IPS-18c (cell line): ENCODE results near the gene RABL2B.
A peak's percentile ranks its signal among the peaks of the same experiment; 100 is the strongest.
"Not testable (repeated sequence)": the region's sequence is repeated elsewhere in the genome, so short reads cannot be mapped to it uniquely, and the experiment has no call there.

ENCODE experiments used
- H3K4me3 ChIP-seq: 2 replicates; pipeline ENCODE4 v1.7.0; 2013; ENCODE audit warnings: low read depth, mild to moderate bottlenecking, low read length, moderate library complexity; ENCODE audit not compliant: insufficient read depth
- H3K9me3 ChIP-seq: one replicate; pipeline ENCODE4 v1.6.1; 2013; ENCODE audit warnings: mild to moderate bottlenecking, low read length, moderate library complexity; ENCODE audit not compliant: control insufficient read depth, insufficient read depth

Gene RABL2B

DNA sequence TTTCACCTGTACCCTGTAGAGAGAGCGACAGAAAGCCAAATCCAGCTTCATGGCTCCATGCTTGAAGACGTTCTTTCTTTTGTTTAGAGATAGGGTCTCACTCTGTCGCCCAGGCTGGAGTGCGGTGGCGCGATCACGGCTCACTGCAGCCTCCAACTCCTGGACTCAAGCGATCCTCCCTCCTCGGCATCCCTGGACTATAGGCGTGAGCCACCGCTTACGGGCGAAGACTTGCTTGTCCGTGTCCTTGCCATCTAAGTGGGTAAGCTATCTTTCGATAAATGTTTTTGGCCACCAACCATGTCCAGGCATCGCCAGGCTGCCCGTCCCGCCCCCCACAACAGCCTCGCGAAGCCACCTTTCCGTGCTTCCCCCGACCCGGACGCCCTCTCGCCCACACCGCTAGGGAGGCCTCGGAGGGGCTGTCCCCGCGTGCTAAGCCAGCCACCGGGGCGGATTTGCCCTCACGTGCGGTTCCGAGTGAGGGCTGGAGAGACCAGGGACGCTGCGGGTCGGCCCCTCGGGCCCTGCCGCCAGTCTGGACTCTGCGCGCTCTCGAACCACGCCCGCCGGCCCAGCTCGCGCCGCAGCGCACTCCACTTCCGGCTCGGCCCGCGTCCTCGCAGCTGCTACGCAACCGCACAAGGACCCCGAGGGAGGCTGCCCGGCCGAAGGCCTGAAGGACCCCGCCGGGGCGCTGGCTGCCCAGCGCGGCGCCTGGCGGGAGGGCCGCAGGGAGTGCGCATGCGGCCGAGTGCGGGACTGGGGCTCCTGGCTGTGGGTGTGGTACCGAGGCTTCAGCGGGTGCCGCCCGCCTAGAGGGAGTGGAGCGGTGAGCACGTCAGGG, at the start of gene RABL2B:
TSS of gene RABL2B (minus strand) at position 604 of the 847 bp plus-strand sequence. CDS start 1,342 bp downstream, outside the sequence.
- H3K4me3 ChIP-seq: peak within 1 kb of the TSS; percentile 47
- H3K9me3 ChIP-seq: not testable (repeated sequence)

DNA sequence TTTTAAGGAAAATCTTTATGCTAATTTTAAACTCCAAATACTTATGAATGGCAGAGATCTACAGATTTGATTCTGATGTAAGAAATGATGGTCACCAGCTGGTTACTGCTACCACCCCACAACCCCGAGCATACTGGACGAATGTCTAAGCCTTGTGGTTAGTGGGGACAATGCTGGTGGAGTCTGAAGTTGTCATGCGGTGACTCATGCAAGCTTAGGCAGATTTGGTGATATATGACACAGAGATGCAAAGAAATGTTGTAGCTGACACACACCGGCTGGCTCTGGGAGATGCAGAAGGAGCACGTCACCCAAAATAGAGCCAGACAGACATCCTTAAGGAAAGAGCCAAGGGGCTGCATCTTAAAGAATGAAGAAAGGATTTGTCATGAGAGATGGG, 3.5 kb upstream of the RABL2B start:
- not testable (repeated sequence) for H3K4me3 ChIP-seq, H3K9me3 ChIP-seq

DNA sequence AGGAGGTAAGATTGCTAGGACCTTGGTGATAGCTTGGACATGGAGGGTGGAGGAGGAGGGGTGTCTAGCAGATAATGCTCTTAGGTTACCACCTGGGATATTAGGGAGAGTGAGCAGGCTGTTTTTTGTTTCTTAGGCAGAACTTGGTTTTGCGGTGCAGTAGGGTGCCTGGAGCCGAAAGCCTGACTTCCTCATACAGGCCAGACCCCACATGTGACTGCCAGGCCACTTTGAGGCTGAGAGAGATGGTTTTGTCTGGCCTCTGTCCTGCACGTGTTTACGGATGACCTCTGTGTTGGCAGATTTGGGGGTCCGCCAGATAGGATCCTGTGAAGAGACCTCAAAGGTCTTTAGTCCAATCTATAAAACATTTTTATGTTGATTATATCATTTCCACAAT, 1.9 kb upstream of the RABL2B start:
- not testable (repeated sequence) for H3K9me3 ChIP-seq, H3K4me3 ChIP-seq

DNA sequence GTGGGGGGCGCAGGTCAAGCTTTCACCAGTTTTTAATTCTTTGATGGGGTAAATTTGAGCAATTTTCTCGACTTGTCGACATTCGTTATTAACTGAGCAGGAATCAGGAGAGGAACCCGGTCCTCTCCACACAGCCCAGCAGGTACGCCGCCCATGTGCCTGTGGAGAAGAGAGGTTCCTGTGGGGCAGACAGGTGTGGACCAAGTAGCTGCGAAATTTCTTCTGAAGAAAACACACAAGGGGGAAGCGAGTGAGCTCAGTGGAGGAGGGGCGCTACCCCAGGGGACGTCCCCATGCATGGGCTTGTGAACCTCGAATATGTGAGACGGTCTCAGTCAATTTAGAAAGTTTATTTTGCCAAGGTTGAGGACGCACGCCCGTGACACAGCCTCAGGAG, 442 bp upstream of the RABL2B start:
- H3K4me3 ChIP-seq: peak overlapping the region; percentile 40
- H3K9me3 ChIP-seq: not testable (repeated sequence)

DNA sequence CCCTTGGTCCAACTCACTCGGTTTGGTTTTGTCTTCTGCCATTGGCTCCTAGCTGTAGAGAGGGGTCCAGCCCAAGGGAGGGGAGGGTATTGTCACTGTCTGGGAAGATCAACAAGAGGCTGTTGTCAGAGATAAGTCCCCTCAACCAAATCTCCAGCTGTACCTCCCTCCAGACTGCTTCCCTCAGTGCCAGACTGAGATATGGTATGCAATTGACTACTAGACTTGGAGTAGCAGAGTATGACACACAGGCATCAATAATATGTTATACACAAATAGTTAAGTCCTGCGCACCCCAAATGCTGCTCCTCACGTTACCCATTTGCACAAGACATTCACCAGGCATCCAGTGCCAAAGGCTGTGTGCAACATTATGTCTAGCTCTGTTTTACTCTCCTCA, 1.2 kb downstream of the RABL2B start:
- not testable (repeated sequence) for H3K4me3 ChIP-seq, H3K9me3 ChIP-seq

DNA sequence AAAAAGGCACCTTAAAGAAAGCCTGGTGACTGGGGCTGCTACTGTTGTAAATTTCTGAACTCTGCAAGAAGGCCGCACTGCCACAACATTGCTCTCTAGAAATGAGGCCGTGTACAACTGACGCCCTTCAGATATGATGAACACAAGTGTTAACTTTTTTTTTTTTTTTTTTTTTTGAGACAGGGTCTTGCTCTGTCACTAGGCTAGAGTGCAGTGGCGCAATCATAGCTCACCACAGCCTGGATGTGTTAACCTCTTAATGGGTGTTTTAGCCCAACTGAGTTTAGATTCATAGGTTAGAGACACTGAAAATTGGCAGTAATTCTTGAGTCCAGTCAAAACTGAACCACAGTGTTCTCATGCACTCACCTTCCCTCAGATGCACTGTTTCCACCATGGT, 3.2 kb downstream of the RABL2B start:
- not testable (repeated sequence) for H3K9me3 ChIP-seq, H3K4me3 ChIP-seq

DNA sequence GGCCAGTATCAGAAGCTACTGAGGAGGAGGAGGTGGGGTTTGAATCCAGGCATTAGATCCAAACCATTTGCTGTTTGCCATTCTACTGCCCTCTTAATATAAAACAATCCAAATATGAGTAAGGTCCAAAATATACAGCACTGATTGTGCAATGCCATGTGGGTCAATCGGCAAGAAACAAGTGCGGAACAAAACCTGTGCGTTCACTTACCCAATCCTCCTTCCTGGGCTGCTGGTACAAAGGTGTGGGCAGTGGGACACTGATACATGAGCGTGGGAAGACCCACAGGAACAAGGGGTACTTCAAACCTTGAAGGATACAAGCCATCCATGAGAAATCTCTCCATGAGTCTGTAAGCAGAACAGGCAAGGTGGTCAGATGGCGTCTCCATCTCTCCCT, 5.8 kb downstream of the RABL2B start:
- H3K4me3 ChIP-seq: not testable (repeated sequence)

DNA sequence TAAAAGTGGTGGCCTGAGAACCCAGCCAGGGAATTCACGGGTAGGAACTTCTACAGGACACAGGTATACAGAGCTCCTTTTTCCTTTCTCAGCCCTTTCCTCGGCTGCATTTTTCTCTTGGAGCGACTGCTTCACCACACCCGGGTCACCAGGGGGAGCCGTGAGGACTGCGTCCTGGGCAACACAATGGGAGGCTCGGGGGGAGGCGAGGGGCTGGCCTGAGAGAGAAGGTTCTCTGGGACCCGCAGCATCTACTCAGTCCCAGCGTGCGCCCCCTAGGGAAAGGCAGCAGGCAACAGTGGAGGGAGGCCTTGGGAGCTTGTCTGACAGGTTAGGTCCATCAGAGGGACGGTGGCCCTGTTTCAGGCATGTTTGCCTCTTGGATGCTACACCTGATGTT, 8.3 kb downstream of the RABL2B start:
- H3K4me3 ChIP-seq, H3K9me3 ChIP-seq: not testable (repeated sequence)

More for the DNA sequence above, 5.8 kb downstream of the RABL2B start:
- H3K9me3 ChIP-seq: not testable (repeated sequence)

DNA sequence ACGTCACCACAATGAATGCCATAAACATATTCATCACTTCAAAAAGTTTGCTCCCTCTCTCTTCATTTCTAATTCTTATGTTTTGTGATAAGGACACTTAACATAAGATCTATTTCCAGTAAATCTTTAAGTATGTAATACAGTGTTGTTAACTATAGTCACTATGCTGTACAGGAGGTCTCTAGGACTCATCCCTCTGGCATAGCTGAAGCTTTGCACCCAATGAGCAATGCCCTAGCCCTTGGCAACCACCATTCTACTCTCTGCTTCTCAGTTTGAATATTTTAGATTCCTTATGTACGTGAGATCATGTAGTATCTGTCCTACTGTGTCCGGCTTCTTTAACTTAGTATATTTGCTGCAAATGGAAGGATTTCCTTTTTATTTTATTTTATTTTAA, 19.1 kb downstream of the RABL2B start:
- H3K9me3 ChIP-seq: not testable (repeated sequence)

DNA sequence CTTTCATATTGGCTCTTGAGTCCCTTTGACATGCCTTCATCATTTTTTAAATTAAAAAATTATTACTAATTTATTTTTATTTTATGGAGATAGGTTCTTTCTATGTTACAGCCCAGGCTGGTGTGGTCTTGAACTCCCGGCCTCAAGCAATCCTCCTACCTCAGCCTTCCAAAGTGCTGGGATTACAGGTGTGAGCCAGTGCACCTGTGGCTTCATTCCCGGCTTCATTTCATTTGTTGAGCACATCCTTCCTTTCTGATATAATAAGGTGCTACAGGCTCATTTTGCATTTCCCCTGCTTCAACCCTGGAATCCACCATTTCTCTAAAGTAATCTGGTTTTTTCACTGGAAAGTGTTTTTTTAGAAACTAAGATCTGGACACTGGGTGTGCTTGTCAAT, 21.6 kb downstream of the RABL2B start:
- not testable (repeated sequence) for H3K9me3 ChIP-seq, H3K4me3 ChIP-seq

More for the DNA sequence above, 19.1 kb downstream of the RABL2B start:
- not testable (repeated sequence) for H3K4me3 ChIP-seq

DNA sequence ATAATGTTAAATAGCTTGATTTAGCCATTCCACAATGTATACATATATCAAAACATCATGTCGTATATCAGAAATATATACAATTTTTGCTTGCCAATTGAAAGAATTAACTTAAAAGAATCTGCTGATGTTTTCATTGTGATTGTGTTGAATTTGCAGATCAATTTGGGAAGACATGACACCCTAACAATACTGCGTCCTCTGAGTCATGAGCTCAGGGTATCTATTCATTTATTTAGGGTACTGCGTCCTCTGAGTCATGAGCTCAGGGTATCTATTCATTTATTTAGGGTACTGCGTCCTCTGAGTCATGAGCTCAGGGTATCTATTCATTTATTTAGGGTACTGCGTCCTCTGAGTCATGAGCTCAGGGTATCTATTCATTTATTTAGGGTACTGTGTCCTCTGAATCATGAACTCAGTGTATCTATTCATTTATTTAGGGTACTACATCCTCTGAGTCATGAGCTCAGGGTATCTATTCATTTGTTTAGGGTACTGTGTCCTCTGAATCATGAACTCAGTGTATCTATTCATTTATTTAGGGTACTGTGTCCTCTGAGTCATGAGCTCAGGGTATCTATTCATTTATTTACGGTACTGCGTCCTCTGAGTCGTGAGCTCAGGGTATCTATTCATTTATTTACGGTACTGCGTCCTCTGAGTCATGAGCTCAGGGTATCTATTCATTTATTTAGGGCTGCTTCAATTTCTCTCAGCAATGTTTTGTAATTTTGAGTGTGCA, 23.7 kb downstream of the RABL2B start:
- H3K9me3 ChIP-seq, H3K4me3 ChIP-seq: not testable (repeated sequence)

DNA sequence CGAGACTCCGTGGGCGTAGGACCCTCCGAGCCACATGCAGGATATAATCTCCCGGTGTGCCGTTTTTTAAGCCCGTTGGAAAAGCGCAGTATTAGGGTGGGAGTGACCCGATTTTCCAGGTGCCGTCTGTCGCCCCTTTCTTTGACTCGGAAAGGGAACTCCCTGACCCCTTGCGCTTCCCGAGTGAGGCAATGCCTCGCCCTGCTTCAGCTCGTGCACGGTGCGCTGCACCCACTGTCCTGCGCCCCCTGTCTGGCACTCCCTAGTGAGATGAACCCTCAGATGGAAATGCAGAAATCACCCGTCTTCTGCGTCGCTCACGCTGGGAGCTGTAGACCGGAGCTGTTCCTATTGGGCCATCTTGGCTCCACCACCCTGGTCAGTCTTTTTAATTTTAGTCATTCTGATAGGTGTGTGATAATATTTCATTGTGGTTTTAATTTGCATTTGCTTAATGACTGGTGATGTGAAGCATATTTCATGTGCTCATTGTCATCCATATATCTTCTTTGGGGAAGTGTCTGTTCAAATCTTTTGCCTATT, 26.4 kb downstream of the RABL2B start:
- H3K9me3 ChIP-seq: not testable (repeated sequence)
- H3K4me3 ChIP-seq: peak overlapping the region; percentile 42

DNA sequence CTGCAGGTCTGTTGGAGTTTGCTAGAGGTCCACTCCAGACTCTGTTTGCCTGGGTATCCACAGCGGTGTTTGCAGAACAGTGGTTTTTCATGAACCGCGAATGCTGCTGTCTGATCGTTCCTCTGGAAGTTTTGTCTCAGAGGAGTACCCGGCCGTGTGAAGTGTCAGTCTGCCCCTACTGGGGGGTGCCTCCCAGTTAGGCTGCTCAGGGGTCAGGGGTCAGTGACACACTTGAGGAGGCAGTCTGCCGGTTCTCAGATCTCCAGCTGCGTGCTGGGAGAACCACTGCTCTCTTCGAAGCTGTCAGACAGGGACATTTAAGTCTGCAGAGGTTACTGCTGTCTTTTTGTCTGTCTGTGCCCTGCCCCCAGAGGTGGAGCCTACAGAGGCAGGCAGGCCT, 27.0 kb downstream of the RABL2B start:
- not testable (repeated sequence) for H3K9me3 ChIP-seq, H3K4me3 ChIP-seq

DNA sequence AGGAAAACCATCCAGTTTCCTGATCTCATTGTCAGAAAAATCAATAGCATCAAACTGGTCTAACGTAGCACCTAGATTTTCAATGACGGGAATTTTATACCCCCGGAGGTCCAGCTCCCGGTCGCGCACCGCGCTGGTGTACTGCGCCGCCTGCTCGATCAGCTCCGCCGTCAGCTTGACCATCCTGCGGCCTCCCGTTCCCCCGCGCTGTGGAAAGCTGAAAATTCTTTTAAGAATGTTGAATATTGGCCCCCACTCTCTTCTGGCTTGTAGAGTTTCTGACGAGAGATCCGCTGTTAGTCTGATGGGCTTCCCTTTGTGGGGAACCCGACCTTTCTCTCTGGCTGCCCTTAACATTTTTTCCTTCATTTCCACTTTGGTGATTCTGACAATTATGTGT, 28.2 kb downstream of the RABL2B start:
- not testable (repeated sequence) for H3K9me3 ChIP-seq, H3K4me3 ChIP-seq

DNA sequence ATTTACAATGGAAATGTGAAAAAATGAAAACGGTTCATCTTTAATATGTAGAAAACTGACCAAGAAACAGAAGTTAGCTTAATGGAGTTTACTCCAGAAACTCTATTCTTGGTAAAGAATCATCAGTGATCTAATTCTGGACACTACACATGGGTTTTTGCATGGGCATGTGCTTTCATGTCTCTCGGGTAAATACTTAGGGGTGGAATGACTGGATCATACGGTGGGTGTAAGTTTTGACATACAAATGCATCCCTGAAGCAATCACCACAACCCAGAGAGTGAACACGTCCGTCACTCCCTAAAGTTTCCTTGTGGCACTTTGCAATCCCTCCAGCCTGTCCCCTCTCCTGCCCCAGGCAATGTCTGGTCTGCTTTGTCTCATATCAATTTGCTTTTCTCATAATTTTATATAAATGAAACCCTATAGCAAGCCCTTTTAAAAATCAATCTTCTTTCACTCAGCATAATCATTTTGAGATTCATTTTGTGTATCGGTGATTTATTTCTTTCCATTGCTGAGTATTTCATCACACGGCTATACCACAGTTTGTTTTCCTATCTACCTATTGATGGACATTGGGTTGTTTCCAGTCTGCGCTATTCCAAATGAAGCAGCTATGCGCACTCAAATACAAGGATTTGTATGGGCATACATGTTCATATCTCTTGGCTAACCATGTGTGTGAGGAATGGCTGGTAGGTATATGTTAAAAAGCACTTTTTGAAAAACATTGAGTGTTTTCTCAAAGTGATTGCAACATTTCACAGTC, 33.9 kb downstream of the RABL2B start:
- not testable (repeated sequence) for H3K4me3 ChIP-seq, H3K9me3 ChIP-seq

DNA sequence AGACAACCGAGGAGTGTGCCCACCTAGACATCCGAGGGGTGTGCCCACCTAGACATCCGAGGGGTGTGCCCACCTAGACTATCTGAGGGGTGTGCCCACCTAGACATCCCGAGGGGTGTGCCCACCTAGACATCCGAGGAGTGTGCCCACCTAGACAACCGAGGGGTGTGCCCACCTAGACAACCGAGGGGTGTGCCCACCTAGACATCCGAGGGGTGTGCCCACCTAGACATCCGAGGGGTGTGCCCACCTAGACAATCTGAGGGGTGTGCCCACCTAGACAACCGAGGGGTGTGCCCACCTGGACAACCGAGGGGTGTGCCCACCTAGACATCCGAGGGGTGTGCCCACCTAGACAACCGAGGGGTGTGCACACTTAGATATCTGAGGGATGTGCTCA, 34.8 kb downstream of the RABL2B start:
- H3K4me3 ChIP-seq, H3K9me3 ChIP-seq: not testable (repeated sequence)

DNA sequence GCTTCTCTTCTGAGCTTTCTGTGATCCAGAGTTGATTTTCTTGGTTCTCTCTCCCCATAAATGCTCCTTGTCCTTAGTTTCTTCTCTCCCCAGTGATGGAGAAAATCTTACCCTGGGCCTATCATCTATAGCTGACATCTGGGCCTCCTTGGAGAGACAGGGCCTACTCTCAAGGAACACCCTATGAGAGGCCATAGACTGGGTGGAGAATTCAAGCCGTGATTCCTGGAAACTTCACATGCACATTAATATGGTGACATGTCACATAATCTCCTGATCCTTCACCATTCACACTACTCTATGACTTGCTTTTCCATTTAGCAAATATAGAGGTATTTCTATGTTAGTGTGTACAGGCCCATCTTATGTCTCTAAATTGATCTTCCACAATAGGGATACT, 35.9 kb downstream of the RABL2B start:
- not testable (repeated sequence) for H3K9me3 ChIP-seq, H3K4me3 ChIP-seq

DNA sequence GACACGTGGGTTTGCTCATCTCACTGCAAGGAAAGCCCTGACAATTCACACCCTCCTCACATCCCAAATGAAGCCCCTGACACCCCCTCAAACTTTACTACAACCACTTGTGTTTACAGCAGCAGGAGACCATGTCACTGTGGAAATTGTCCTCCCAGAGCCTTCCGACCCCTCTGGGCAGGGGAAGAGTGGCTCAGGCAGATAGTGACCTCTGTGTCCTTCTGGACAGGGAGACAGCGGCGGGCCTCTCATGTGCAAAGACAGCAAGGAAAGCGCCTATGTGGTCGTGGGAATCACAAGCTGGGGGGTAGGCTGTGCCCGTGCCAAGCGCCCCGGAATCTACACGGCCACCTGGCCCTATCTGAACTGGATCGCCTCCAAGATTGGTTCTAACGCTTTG, 39.0 kb downstream of the RABL2B start:
- H3K4me3 ChIP-seq, H3K9me3 ChIP-seq: not testable (repeated sequence)
